ENCODE data around the gene SRF.

The SRF gene

GRCh38 chr6:43170931-43171706 lies at the start of gene SRF:
TSS of gene SRF (plus strand) at chr6:43171269. CDS start at chr6:43171657, 388 bp downstream.
- H3K4me3 ChIP-seq (ENCODE audit: low read depth, low read length): peak within 1 kb of the TSS; percentile 91
- TF ChIP-seq CTCF (IDR thresholded peaks at IDR 0.05; ENCODE audit: low read depth, low read length): peak; percentile 25; the same call in 1 of the 2 replicates

DNA sequence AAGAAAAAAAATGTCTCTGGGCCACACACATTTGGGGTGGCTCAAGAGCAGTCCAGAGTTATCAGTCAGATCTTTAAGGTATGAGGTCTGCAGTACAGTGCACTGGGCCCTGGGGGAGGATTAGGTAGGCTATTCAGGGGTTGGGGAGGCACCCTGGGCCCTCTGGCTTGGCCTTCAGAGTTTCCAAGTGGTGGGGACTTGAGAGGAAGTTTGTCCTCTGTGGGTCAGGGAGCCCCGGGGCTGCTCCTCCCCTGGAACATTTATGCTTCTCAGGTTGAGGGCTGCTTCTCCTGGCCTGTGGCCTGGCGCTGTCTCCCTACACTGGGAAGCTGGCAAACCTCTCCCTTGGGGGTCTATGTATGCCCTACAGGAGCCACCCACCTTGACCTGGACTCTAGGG lies 48.9 kb upstream of the SRF start:
- no peak overlapping the region for H3K4me3 ChIP-seq (ENCODE audit: low read depth, low read length)
- TF ChIP-seq CTCF (IDR thresholded peaks at IDR 0.05; ENCODE audit: low read depth, low read length): no peak

- TF ChIP-seq CTCF (IDR thresholded peaks at IDR 0.05; ENCODE audit: low read depth, low read length): no peak
- H3K4me3 ChIP-seq (ENCODE audit: low read depth, low read length): no peak overlapping the region
These were observed 47.4 kb upstream of the SRF start for GRCh38 chr6:43123461-43124314.

DNA sequence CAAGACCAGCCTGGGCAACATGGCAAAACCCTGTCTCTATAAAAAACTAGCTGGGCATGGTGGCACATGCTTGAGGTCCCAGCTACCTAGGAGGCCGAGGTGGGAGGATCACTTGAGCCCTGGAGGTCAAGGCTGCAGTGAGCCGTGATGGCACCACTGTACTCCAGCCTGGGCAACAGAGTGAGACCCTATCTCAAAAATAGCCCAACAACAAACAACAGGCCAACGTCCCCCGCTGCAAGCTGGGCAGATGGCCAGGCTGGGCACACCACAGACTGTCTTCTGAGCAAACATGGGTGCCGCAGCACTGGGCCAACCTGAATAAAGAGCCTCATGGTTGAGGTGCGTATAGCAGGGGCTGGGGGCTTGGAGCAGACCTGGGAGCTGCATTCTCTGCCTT lies 46.6 kb upstream of the SRF start:
- TF ChIP-seq CTCF (IDR thresholded peaks at IDR 0.05; ENCODE audit: low read depth, low read length): no peak

GRCh38 chr6:43125119-43125518 lies 46.0 kb upstream of the SRF start:
- no peak for TF ChIP-seq CTCF (IDR thresholded peaks at IDR 0.05; ENCODE audit: low read depth, low read length)
- H3K4me3 ChIP-seq (ENCODE audit: low read depth, low read length): no peak overlapping the region

More for the DNA sequence above, 46.6 kb upstream of the SRF start:
- no peak overlapping the region for H3K4me3 ChIP-seq (ENCODE audit: low read depth, low read length)

DNA sequence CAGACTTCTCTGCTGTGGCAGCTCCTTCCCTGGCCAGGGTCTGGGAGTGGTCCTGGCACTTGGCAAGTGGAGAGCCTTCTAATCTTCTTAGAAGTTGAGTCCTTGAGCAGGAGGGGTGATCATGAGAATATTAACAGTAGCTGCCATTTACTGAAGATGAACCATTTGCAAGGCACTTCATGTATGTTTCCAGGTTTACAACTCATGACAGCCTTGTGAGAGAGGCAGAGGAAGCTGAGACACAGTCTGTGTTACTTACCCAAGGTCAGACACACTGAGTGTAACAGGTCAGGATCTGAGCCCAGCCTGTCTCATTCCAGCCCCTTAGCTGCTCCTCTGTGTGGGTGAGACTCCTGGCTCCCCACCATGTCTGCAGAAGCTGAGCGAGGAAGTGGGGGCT lies 45.5 kb upstream of the SRF start:
- TF ChIP-seq CTCF (IDR thresholded peaks at IDR 0.05; ENCODE audit: low read depth, low read length): no peak
- H3K4me3 ChIP-seq (ENCODE audit: low read depth, low read length): no peak overlapping the region

DNA sequence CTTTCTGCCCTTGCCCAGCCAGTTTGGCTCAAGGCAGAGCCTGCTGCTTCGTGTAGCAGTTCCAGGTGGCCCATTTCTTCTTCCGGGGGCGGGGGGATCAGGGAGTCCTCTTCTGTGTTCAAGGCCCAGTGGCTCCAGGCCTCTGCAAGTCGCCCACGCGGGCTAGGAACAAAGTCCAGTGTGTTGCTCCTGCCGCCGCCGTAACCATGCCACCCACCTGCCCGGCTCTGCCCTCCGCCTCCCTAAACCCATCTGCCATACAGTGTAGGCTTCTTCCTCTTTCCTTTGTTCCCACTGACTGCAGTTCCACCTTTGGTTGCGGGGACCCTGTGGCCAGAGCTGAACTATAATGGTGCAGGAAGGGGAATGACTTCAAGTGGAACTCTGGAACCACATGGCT lies 43.9 kb upstream of the SRF start:
- H3K4me3 ChIP-seq (ENCODE audit: low read depth, low read length): no peak overlapping the region
- TF ChIP-seq CTCF (IDR thresholded peaks at IDR 0.05; ENCODE audit: low read depth, low read length): no peak

Data from WI38 (cell line).